H1 (cell line): ENCODE results near the gene MCC. TPM values are rescaled to one million over a fixed set of nuclear protein-coding genes. Genes with fewer than 3 reads are reported as not detected.

Experiments used
- CTCF ChIA-PET: fragments of 300-600 bp; sonication (Branson Sonifier 250); formaldehyde crosslinking; loops from one replicate; lab custom pipeline; 2021; ENCODE audit not compliant: partially characterized antibody; lab: Charles Lee
- POLR2A ChIA-PET: fragments of 300-600 bp; sonication (Branson Sonifier 250); formaldehyde crosslinking; loops from one replicate; lab custom pipeline; 2021; ENCODE audit warnings: inconsistent platforms; ENCODE audit not compliant: partially characterized antibody; lab: Charles Lee
- DNase-seq, 2 experiments: peaks; one replicate each; pipeline versions ENCODE4 v3.0.0 to v3.0.0-alpha.2; 2010 to 2022; ENCODE audit warnings: low spot score in 2 of 2, low read depth in 1 of 2, mixed read lengths in 1 of 2
- FAIRE-seq: peaks from 2 replicates; lab custom pipeline; 2011; peaks lifted over from hg19 to GRCh38; lab: Jason Lieb, UNC
- H2AFZ ChIP-seq: 2 replicates; pipeline ENCODE4 v1.8.1; 2012; ENCODE audit warnings: low read length, inconsistent platforms
- H2AK5ac ChIP-seq: 2 replicates; pipeline ENCODE4 v1.6.1; 2013; ENCODE audit warnings: low read depth, low read length
- H2BK120ac ChIP-seq: replicated peaks from 2 replicates; pipeline ENCODE3; 2013; ENCODE audit warnings: low read depth, low read length, inconsistent platforms
- H2BK12ac ChIP-seq: 2 replicates; pipeline ENCODE4 v1.6.1; 2013; ENCODE audit warnings: low read depth, low read length
- H2BK15ac ChIP-seq: 2 replicates; pipeline ENCODE4 v1.6.1; 2013; ENCODE audit warnings: low read length
- H2BK20ac ChIP-seq: 2 replicates; pipeline ENCODE4 v1.6.1; 2013; ENCODE audit warnings: low read length
- H2BK5ac ChIP-seq: 2 replicates; pipeline ENCODE4 v1.6.1; 2013; ENCODE audit warnings: low read depth, low read length
- H3K14ac ChIP-seq: 2 replicates; pipeline ENCODE4 v1.6.1; 2013; ENCODE audit warnings: inconsistent platforms; ENCODE audit not compliant: insufficient read length
- H3K18ac ChIP-seq: 2 replicates; pipeline ENCODE4 v1.6.1; 2013; ENCODE audit warnings: low read length; ENCODE audit errors: extremely low read depth
- H3K23ac ChIP-seq: 2 replicates; pipeline ENCODE4 v1.6.1; 2013; ENCODE audit warnings: inconsistent platforms; ENCODE audit not compliant: insufficient read length
- H3K23me2 ChIP-seq: 2 replicates; pipeline ENCODE4 v1.6.1; 2013; ENCODE audit warnings: low read depth, low read length
- H3K27ac ChIP-seq: 2 replicates; pipeline ENCODE4 v1.6.1; 2011; ENCODE audit warnings: low read depth, low read length, inconsistent platforms
- H3K27me3 ChIP-seq, 4 experiments: replicated peaks in 1 of 4; 1 replicate in 1 of 4; 2 replicates in 3 of 4; pipeline versions ENCODE4 v1.6.1 to v1.8.1; 2011 to 2013; ENCODE audit warnings: low read length in 3 of 4, mild to moderate bottlenecking in 3 of 4, inconsistent platforms in 2 of 4, mixed read lengths in 2 of 4, moderate library complexity in 1 of 4; ENCODE audit not compliant: control insufficient read depth in 3 of 4, insufficient read depth in 3 of 4; ENCODE audit errors: extremely low read depth in 1 of 4
- H3K36me3 ChIP-seq, 4 experiments: 2 replicates each; pipeline versions ENCODE4 v1.6.1 to v1.8.1; 2011 to 2013; ENCODE audit warnings: mild to moderate bottlenecking in 4 of 4, low read length in 3 of 4, moderate library complexity in 2 of 4, control low read depth in 1 of 4, inconsistent platforms in 1 of 4; ENCODE audit not compliant: insufficient read depth in 4 of 4, control insufficient read depth in 2 of 4
- H3K4ac ChIP-seq: replicated peaks from 2 replicates; pipeline ENCODE3; 2013; ENCODE audit warnings: low read length, low read depth, mixed read lengths, inconsistent platforms; ENCODE audit not compliant: insufficient read length
- H3K4me1 ChIP-seq, 4 experiments: replicated peaks in 1 of 4; 1 replicate in 1 of 4; 2 replicates in 3 of 4; pipeline versions ENCODE4 v1.6.1 to v1.8.1; 2011 to 2013; ENCODE audit warnings: low read length in 3 of 4, inconsistent platforms in 2 of 4, mixed read lengths in 1 of 4; ENCODE audit not compliant: insufficient read depth in 4 of 4, control insufficient read depth in 3 of 4
- H3K4me2 ChIP-seq, 2 experiments: 2 replicates each; pipeline versions ENCODE4 v1.6.1 to v1.8.1; 2011 to 2013; ENCODE audit warnings: low read depth in 2 of 2, low read length in 2 of 2, control low read depth in 1 of 2, inconsistent platforms in 1 of 2, mild to moderate bottlenecking in 1 of 2; ENCODE audit not compliant: insufficient read depth in 1 of 2
- H3K4me3 ChIP-seq, 4 experiments: fragments of 200-600, 300-600 bp in 1 of 4; sonication (generic), shearing (Covaris generic), sonication (Bioruptor Twin) in 1 of 4; 2 replicates each; pipeline versions ENCODE4 v1.5.1 to v1.8.1; 2011 to 2016; ENCODE audit warnings: low read length in 4 of 4, low read depth in 3 of 4, control low read depth in 2 of 4, inconsistent platforms in 2 of 4, mild to moderate bottlenecking in 2 of 4, mixed read lengths in 1 of 4, moderate library complexity in 1 of 4; ENCODE audit not compliant: insufficient read depth in 2 of 4; ENCODE audit errors: extremely low read depth in 1 of 4
- H3K56ac ChIP-seq: replicated peaks from 2 replicates; pipeline ENCODE3; 2013; ENCODE audit warnings: low read depth, mild to moderate bottlenecking, mixed read lengths, low read length, inconsistent platforms; ENCODE audit not compliant: insufficient read length
- H3K79me1 ChIP-seq: 2 replicates; pipeline ENCODE4 v1.6.1; 2013; ENCODE audit warnings: low read depth, low read length, control low read depth
- H3K79me2 ChIP-seq, 2 experiments: 2 replicates each; pipeline versions ENCODE4 v1.6.1 to v1.8.1; 2012 to 2013; ENCODE audit warnings: low read length in 2 of 2, mild to moderate bottlenecking in 2 of 2, inconsistent platforms in 1 of 2; ENCODE audit not compliant: insufficient read depth in 2 of 2, control insufficient read depth in 1 of 2
- H3K9ac ChIP-seq, 4 experiments: replicated peaks in 1 of 4; 1 replicate in 1 of 4; 2 replicates in 3 of 4; pipeline versions ENCODE4 v1.6.1 to v1.8.1; 2011 to 2013; ENCODE audit warnings: low read depth in 3 of 4, low read length in 3 of 4, control low read depth in 2 of 4, mild to moderate bottlenecking in 2 of 4, moderate library complexity in 2 of 4, inconsistent platforms in 1 of 4; ENCODE audit errors: extremely low read depth in 1 of 4
- H3K9me3 ChIP-seq, 2 experiments: 2 replicates each; pipeline versions ENCODE4 v1.6.1 to v1.8.1; 2012 to 2013; ENCODE audit warnings: mild to moderate bottlenecking in 2 of 2, moderate library complexity in 2 of 2, control low read depth in 1 of 2, inconsistent platforms in 1 of 2, low read depth in 1 of 2, low read length in 1 of 2, mixed read lengths in 1 of 2; ENCODE audit not compliant: insufficient read depth in 2 of 2
- H4K20me1 ChIP-seq, 2 experiments: replicated peaks in 1 of 2; 2 replicates each; pipeline versions ENCODE3 to v1.8.1; 2011 to 2013; ENCODE audit warnings: inconsistent platforms in 2 of 2, low read length in 2 of 2, mild to moderate bottlenecking in 1 of 2; ENCODE audit not compliant: insufficient read depth in 2 of 2, control insufficient read depth in 1 of 2
- H4K5ac ChIP-seq: 2 replicates; pipeline ENCODE4 v1.6.1; 2013; ENCODE audit warnings: low read length, low read depth, mixed read lengths, inconsistent platforms; ENCODE audit not compliant: insufficient read length
- H4K8ac ChIP-seq: 2 replicates; pipeline ENCODE4 v1.8.0; 2013; ENCODE audit warnings: mild to moderate bottlenecking, moderate library complexity, low read length, inconsistent platforms; ENCODE audit not compliant: insufficient read depth; ENCODE audit errors: extremely low read depth
- H4K91ac ChIP-seq: replicated peaks from 2 replicates; pipeline ENCODE3; 2013; ENCODE audit warnings: low read length, mixed read lengths, inconsistent platforms; ENCODE audit not compliant: insufficient read length
- ATF2 ChIP-seq: IDR thresholded peaks from 2 replicates; pipeline ENCODE4 v1.6.1; 2012; ENCODE audit warnings: low read length, inconsistent platforms
- CHD1 ChIP-seq: IDR thresholded peaks from 2 replicates; pipeline ENCODE4 v1.6.1; 2012; ENCODE audit warnings: low read depth, low read length, improper control_type of control experiment
- CHD2 ChIP-seq: IDR thresholded peaks from 2 replicates; pipeline ENCODE4 v1.6.1; 2012; ENCODE audit warnings: low read length, improper control_type of control experiment
- CREB1 ChIP-seq: IDR thresholded peaks from 2 replicates; pipeline ENCODE4 v1.6.1; 2012; ENCODE audit warnings: inconsistent platforms
- GTF2F1 ChIP-seq: IDR thresholded peaks from 2 replicates; pipeline ENCODE4 v1.6.1; 2012; ENCODE audit warnings: low read depth, low read length, improper control_type of control experiment, borderline replicate concordance
- HDAC2 ChIP-seq, 2 experiments: fragments of 300-600 bp in 1 of 2; sonication (generic) in 1 of 2; IDR thresholded peaks; 2 replicates each; pipeline ENCODE4 v1.6.1; 2011 to 2012; ENCODE audit warnings: low read depth in 2 of 2, low read length in 2 of 2, mild to moderate bottlenecking in 2 of 2, moderate library complexity in 2 of 2, borderline replicate concordance in 1 of 2, inconsistent platforms in 1 of 2
- HDAC6 ChIP-seq: IDR thresholded peaks from one replicate; pipeline ENCODE4 v1.7.1; 2012; ENCODE audit warnings: low read depth, mild to moderate bottlenecking, inconsistent platforms, low read length, moderate library complexity
- KDM1A ChIP-seq: fragments of 200-600, 300-600 bp; sonication (generic); IDR thresholded peaks from 2 replicates; pipeline ENCODE4 v1.7.1; 2016; ENCODE audit warnings: mild to moderate bottlenecking, low read length, borderline replicate concordance
- MAFK ChIP-seq: IDR thresholded peaks from 2 replicates; pipeline ENCODE4 v1.6.1; 2012; ENCODE audit warnings: low read depth, mild to moderate bottlenecking, improper control_type of control experiment, low read length
- PHF8 ChIP-seq: fragments of 200-600 bp; sonication (generic); conservative IDR thresholded peaks from 2 replicates; pipeline ENCODE4 v1.7.1; 2012; ENCODE audit warnings: low read depth, mild to moderate bottlenecking, inconsistent platforms, low read length, moderate library complexity
- RFX5 ChIP-seq: IDR thresholded peaks from 2 replicates; pipeline ENCODE4 v1.6.1; 2011; ENCODE audit warnings: low read depth, low read length, improper control_type of control experiment, borderline replicate concordance
- SIN3A ChIP-seq, 2 experiments: IDR thresholded peaks in 1 of 2; conservative IDR thresholded peaks in 1 of 2; 2 replicates each; pipeline ENCODE4 v1.6.1; 2011 to 2012; ENCODE audit warnings: low read length in 2 of 2, improper control_type of control experiment in 1 of 2, low read depth in 1 of 2, mild to moderate bottlenecking in 1 of 2
- SP1 ChIP-seq: IDR thresholded peaks from 2 replicates; pipeline ENCODE4 v1.6.1; 2011; ENCODE audit warnings: low read depth, low read length
- WGBS, 2 experiments: shearing (Covaris generic) in 1 of 2; methylation state at CpG; one replicate each; pipeline versions ENCODE4 v1.1.6 to v1.1.7; 2013 to 2015; ENCODE audit warnings: low lambda C conversion rate in 2 of 2, mixed read lengths in 2 of 2, inconsistent platforms in 1 of 2, low coverage in 1 of 2, missing lambda C conversion rate in 1 of 2; ENCODE audit not compliant: insufficient replicate concordance in 2 of 2, insufficient coverage in 1 of 2, insufficient read length in 1 of 2; ENCODE audit errors: extremely low coverage in 1 of 2, missing lambda C conversion rate in 1 of 2; 5-methylcytosine and 5-hydroxymethylcytosine counted together
- polyA plus RNA-seq, 7 experiments: library from polyadenylated mRNA; depleted of rRNA in 3 of 7; stranded (reverse) in 5 of 7; unstranded in 2 of 7; fragments of >200 nt in 5 of 7; fragments of 200-250 nt in 2 of 7; gene quantifications; 1 replicate in 5 of 7; 2 replicates in 1 of 7; 4 replicates in 1 of 7; pipeline versions ENCODE4 v1.2.1 to v1.2.3, GENCODE V29; 2011 to 2013; ENCODE audit warnings: missing spikeins in 2 of 7, mixed read lengths in 2 of 7
- total RNA-seq: library from RNA; stranded (reverse); fragmentation: NEBNext Ultra II Directional; extraction: Animal tissue kit (Norgen Biotek cat#: 25700); gene quantifications from 2 replicates; pipeline ENCODE4 v1.2.1, GENCODE V29; 2021

The MCC gene
- total and polyA plus RNA-seq, 2 of the 8 experiments (the other 6 are each of a cell fraction or from before 2014, with no cell fraction given), result 2.6 to 18.3 TPM

- Histone ChIP-seq H3K79me1 (no peaks in the 10 kb centered on the region), H3K56ac (no peak overlapping the region), H2BK120ac (no peak overlapping the region), H3K27me3 (no peaks in the 10 kb centered on the region), H4K5ac (no peak overlapping the region), H4K20me1 (no peaks in the 10 kb centered on the region), H2BK5ac (no peak overlapping the region), H3K4me2 (no peak overlapping the region), H3K9ac (no peak overlapping the region), H3K4me3 (no peak overlapping the region), H2BK15ac (no peak overlapping the region), H3K14ac (no peak overlapping the region), H3K4ac (no peak overlapping the region), H2BK12ac (no peak overlapping the region), H3K27ac (no peak overlapping the region), H3K9me3 (no peaks in the 10 kb centered on the region), H2AK5ac (no peak overlapping the region), H2BK20ac (no peak overlapping the region), H2AFZ (no peak overlapping the region), H3K36me3 (no peaks in the 10 kb centered on the region), H3K79me2 (no peaks in the 10 kb centered on the region), H4K91ac (no peak overlapping the region), H3K18ac (no peak overlapping the region), H4K8ac (no peak overlapping the region), H3K23me2 (no peaks in the 10 kb centered on the region), H3K23ac (no peak overlapping the region), H3K4me1 (no peaks in the 10 kb centered on the region)
- WGBS, 2 experiments, result 92% methylated on average over 2 of the region's 2 CpGs; no CpG with 5 or more reads in 1 of the 2 experiments
- ChIA-PET CTCF (interaction anchor here (0.6 to 1.6 kb wide), 3 partner anchors 9 to 1382 kb away, joined by 3 read pairs; no protein-coding TSS in a partner anchor), POLR2A (no interaction called here)
- no peak for FAIRE-seq
- no peak for DNase-seq
- TF ChIP-seq PHF8 (no peak), KDM1A (no peak), HDAC2 (IDR thresholded peaks at IDR 0.05; ENCODE audit: borderline replicate concordance in 1 of 2, low read depth in 2 of 2, low read length in 2 of 2) (no peak), CHD1 (no peak), MAFK (no peak), SIN3A (conservative IDR thresholded peaks at IDR 0.05 in 1 of 2, IDR thresholded peaks at IDR 0.05 in 1 of 2; ENCODE audit: low read depth in 1 of 2, low read length in 2 of 2) (no peak), ATF2 (no peak), GTF2F1 (no peak), CHD2 (no peak), HDAC6 (no peak), CREB1 (no peak), RFX5 (no peak), SP1 (no peak)
Observed at GRCh38 chr5:113421693-113422092, 66.6 kb downstream of the MCC start.
